ENCODE results near the gene MAST4.

Gene MAST4

DNA sequence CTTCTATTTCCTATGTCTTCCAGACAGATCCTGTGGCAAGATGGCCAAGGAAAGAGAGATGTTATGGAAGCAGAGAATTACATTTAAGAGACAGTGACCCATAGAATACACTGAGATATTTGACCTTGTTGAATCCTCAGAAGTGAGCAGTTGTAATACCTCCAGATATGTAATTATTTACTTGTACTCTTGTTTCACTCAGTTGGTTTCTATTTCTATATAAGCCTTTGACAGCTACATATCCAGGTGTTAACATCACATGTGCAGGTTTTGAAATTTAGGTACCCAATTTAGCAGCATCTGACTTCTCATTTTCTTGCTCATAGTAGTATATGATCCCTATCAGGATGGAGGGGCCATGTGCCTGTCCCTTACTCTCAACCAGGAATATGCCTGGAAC, 330.9 kb downstream of the MAST4 start:
- DNase-seq (ENCODE audit: low read depth), result no peak
- H3K4me3 ChIP-seq (ENCODE audit: low read depth, low read length), result no peak overlapping the region
- TF ChIP-seq CTCF (IDR thresholded peaks at IDR 0.05; ENCODE audit: insufficient read depth, low read depth, low read length, missing control alignments), result no peak

DNA sequence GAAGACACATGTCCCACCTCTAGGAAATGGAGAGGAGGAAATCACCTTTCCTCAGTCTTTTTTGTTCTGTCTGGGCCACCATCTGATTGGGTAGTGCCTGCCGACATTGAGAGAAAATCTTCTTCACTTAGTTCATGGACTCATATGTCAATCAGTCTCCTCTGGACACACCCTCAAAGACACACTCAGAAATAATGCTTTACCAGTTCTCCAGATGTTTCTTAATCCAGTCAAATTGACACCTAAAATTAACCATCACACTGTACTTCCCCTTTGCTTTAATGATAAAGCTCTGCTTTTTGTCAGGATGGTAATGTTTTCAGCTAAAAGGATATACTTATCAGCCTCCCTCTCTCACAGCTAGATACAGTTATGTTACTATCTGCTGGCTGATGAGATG, 333.1 kb downstream of the MAST4 start:
- TF ChIP-seq CTCF (IDR thresholded peaks at IDR 0.05; ENCODE audit: insufficient read depth, low read depth, low read length, missing control alignments), result no peak
- DNase-seq (ENCODE audit: low read depth), result no peak
- H3K4me3 ChIP-seq (ENCODE audit: low read depth, low read length), result no peak overlapping the region

DNA sequence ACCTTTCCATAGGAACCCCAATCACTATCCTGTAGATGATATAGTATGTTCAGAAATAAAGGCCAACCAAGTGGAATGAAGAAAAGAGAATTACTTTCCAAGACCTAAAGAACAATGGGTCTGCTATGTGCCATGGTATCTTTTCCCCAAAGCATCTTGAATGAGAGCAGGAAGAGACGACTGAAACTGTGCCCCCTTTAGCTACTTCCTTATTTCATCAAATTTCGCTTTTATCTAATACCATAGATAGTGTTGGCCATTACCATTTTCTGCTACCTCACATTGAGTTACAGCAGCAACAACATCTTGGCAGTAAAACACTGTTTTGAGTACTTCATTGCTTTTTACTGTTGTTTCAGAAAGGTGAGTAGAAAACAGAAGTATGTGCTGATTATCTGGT, 333.8 kb downstream of the MAST4 start:
- no peak overlapping the region for H3K4me3 ChIP-seq (ENCODE audit: low read depth, low read length)
- DNase-seq (ENCODE audit: low read depth), result no peak
- TF ChIP-seq CTCF (IDR thresholded peaks at IDR 0.05; ENCODE audit: insufficient read depth, low read depth, low read length, missing control alignments), result no peak

DNA sequence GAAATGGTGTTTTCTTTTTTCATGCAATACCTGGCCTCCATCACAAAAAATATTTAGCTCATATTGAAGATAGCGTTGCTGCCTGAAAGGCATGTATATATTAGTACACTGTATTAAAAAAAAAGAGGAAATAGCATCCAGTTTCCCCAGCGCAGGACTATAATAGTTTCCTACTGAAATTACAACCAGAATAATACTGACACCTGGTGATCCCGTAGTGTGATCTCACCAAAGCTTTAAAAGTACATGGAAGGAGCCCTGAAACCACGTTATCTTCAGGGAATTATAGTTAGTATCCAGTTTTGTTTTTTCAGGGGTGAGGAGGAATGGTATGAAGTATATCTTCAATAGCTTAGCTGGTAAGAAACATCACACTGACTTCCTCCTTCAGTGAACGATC, 335.5 kb downstream of the MAST4 start:
- no peak overlapping the region for H3K4me3 ChIP-seq (ENCODE audit: low read depth, low read length)
- no peak for DNase-seq (ENCODE audit: low read depth)
- TF ChIP-seq CTCF (IDR thresholded peaks at IDR 0.05; ENCODE audit: insufficient read depth, low read depth, low read length, missing control alignments), result no peak

GRCh38 chr5:66932457-66932856, 336.3 kb downstream of the MAST4 start:
- no peak overlapping the region for H3K4me3 ChIP-seq (ENCODE audit: low read depth, low read length)
- TF ChIP-seq CTCF (IDR thresholded peaks at IDR 0.05; ENCODE audit: insufficient read depth, low read depth, low read length, missing control alignments), result no peak
- DNase-seq (ENCODE audit: low read depth), result no peak

DNA sequence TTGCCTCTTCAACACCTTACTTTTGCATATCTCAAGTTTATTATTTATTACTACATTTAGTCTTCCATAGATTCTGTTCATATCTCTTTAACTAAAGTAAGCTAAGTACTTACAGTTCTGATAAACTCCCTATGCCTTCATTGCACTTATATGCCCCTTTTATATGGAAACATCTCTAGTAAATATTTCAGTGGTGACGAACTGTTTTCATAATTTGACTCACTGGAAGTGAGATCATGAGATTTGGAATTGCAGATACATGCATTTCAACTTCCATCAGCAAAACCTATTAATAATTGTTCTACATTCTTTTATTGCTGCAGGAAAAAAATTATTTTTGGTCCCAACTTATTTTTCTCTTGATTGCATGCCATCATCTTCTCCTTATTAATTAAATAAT, 336.9 kb downstream of the MAST4 start:
- TF ChIP-seq CTCF (IDR thresholded peaks at IDR 0.05; ENCODE audit: insufficient read depth, low read depth, low read length, missing control alignments), result no peak
- DNase-seq (ENCODE audit: low read depth), result no peak
- H3K4me3 ChIP-seq (ENCODE audit: low read depth, low read length), result no peak overlapping the region

GRCh38 chr5:66939094-66939493, 342.9 kb downstream of the MAST4 start:
- DNase-seq (ENCODE audit: low read depth), result no peak
- H3K4me3 ChIP-seq (ENCODE audit: low read depth, low read length), result no peak overlapping the region
- TF ChIP-seq CTCF (IDR thresholded peaks at IDR 0.05; ENCODE audit: insufficient read depth, low read depth, low read length, missing control alignments), result no peak

Measured in GM12865 (cell line).